Fibroblast of the conjunctiva (primary cell): ENCODE measurements around the gene DHRS7B.

Experiments
- DNase-seq: peaks from one replicate; pipeline ENCODE4 v3.0.0-alpha.2; 2010; ENCODE audit warnings: low read depth

The DHRS7B gene

GRCh38 chr17:21157586-21158370, 31.0 kb downstream of the DHRS7B start:
- DNase-seq: no peak

- DNase-seq: no peak
Measured at GRCh38 chr17:21160401-21160800, 33.6 kb downstream of the DHRS7B start.

- peak; percentile 6 for DNase-seq
Measured at GRCh38 chr17:21161498-21162393, 35.0 kb downstream of the DHRS7B start.

- DNase-seq: no peak
Measured at GRCh38 chr17:21162394-21162775, 35.6 kb downstream of the DHRS7B start.

GRCh38 chr17:21163101-21163500, 36.3 kb downstream of the DHRS7B start:
- no peak for DNase-seq

- no peak for DNase-seq
Measured at GRCh38 chr17:21164216-21164615, 37.5 kb downstream of the DHRS7B start.

- DNase-seq: no peak
Measured at GRCh38 chr17:21164620-21165019, 37.9 kb downstream of the DHRS7B start.

GRCh38 chr17:21165922-21166594, 39.3 kb downstream of the DHRS7B start:
- DNase-seq: no peak

- peak; percentile 27 for DNase-seq
Measured at GRCh38 chr17:21166595-21167210, 39.9 kb downstream of the DHRS7B start.

GRCh38 chr17:21167303-21167702, 40.5 kb downstream of the DHRS7B start:
- no peak for DNase-seq

GRCh38 chr17:21168555-21168865, 41.7 kb downstream of the DHRS7B start:
- DNase-seq: no peak

GRCh38 chr17:21169496-21169895, 42.7 kb downstream of the DHRS7B start:
- DNase-seq: no peak

- DNase-seq: no peak
Measured at GRCh38 chr17:21170809-21171208, 44.0 kb downstream of the DHRS7B start.

- no peak for DNase-seq
Measured at GRCh38 chr17:21171309-21171922, 44.7 kb downstream of the DHRS7B start.

GRCh38 chr17:21171970-21172510, 45.3 kb downstream of the DHRS7B start:
- DNase-seq: no peak

- no peak for DNase-seq
Measured at GRCh38 chr17:21172846-21173245, 46.1 kb downstream of the DHRS7B start.

- no peak for DNase-seq
Measured at GRCh38 chr17:21173543-21173942, 46.8 kb downstream of the DHRS7B start.

GRCh38 chr17:21174186-21174585, 47.4 kb downstream of the DHRS7B start:
- no peak for DNase-seq

- no peak for DNase-seq
Measured at GRCh38 chr17:21174713-21175112, 47.9 kb downstream of the DHRS7B start.

- no peak for DNase-seq
Measured at GRCh38 chr17:21176773-21177395, 50.1 kb downstream of the DHRS7B start.

- no peak for DNase-seq
Measured at GRCh38 chr17:21177401-21177800, 50.6 kb downstream of the DHRS7B start.
